Loucy (cell line): ENCODE data around the gene ERRFI1.

ENCODE experiments used
- H2AFZ ChIP-seq: fragments of 200-600 bp; sonication (generic); 2 replicates; pipeline ENCODE4 v1.6.0; 2016; ENCODE audit warnings: antibody characterized with exemption, mild to moderate bottlenecking, low read length, moderate library complexity
- H3F3A ChIP-seq: fragments of 200-600 bp; 2 replicates; pipeline ENCODE4 v1.6.0; 2016; ENCODE audit warnings: antibody characterized with exemption, low read depth, mild to moderate bottlenecking
- H3K27me3 ChIP-seq: fragments of 200-600 bp; sonication (generic); 2 replicates; pipeline ENCODE4 v1.6.1; 2014; ENCODE audit warnings: low read length, mild to moderate bottlenecking; ENCODE audit not compliant: insufficient read depth, poor library complexity, severe bottlenecking
- H3K36me3 ChIP-seq: fragments of 200-600 bp; sonication (generic); 2 replicates; pipeline ENCODE4 v1.6.1; 2016; ENCODE audit warnings: low read length; ENCODE audit not compliant: insufficient read depth
- H3K4me1 ChIP-seq: fragments of 200-600 bp; sonication (generic); 2 replicates; pipeline ENCODE4 v1.5.1; 2014; ENCODE audit warnings: low read length, mild to moderate bottlenecking; ENCODE audit not compliant: insufficient read depth, poor library complexity, severe bottlenecking
- H3K4me2 ChIP-seq: fragments of 200-600 bp; sonication (generic); 2 replicates; pipeline ENCODE4 v1.6.0; 2014; ENCODE audit warnings: antibody characterized with exemption, low read length, low read depth, mild to moderate bottlenecking; ENCODE audit not compliant: poor library complexity, severe bottlenecking
- H3K4me3 ChIP-seq: fragments of 200-600 bp; sonication (generic); 2 replicates; pipeline ENCODE4 v1.5.1; 2014; ENCODE audit warnings: low read length, mild to moderate bottlenecking, mixed read lengths; ENCODE audit not compliant: poor library complexity, severe bottlenecking
- H3K79me2 ChIP-seq: fragments of 200-600 bp; sonication (generic); 2 replicates; pipeline ENCODE4 v1.6.1; 2014; ENCODE audit warnings: low read length; ENCODE audit not compliant: insufficient read depth
- H3K9ac ChIP-seq: fragments of 200-600 bp; sonication (generic); 2 replicates; pipeline ENCODE4 v1.6.0; 2014; ENCODE audit warnings: mild to moderate bottlenecking, low read depth, low read length, moderate library complexity; ENCODE audit not compliant: poor library complexity, severe bottlenecking
- H3K9me2 ChIP-seq: fragments of 200-600 bp; sonication (generic); replicated peaks from 2 replicates; pipeline ENCODE4 v1.6.1; 2016; ENCODE audit warnings: low read depth, low read length, mixed read lengths
- H3K9me3 ChIP-seq: fragments of 200-600 bp; sonication (generic); 2 replicates; pipeline ENCODE4 v1.6.1; 2014; ENCODE audit warnings: mild to moderate bottlenecking, antibody characterized with exemption, low read length, low read depth; ENCODE audit not compliant: insufficient read depth
- H4K20me1 ChIP-seq: fragments of 200-600 bp; sonication (generic); 2 replicates; pipeline ENCODE4 v1.6.0; 2014; ENCODE audit warnings: antibody characterized with exemption, low read length, mild to moderate bottlenecking; ENCODE audit not compliant: insufficient read depth, poor library complexity, severe bottlenecking
- CTCF ChIP-seq: fragments of 200-600 bp; sonication (generic); conservative IDR thresholded peaks from 2 replicates; pipeline ENCODE4 v1.5.1; 2014; ENCODE audit warnings: mild to moderate bottlenecking, antibody characterized with exemption, low read length
- EZH2phosphoT487 ChIP-seq: fragments of 200-600 bp; IDR thresholded peaks from 2 replicates; pipeline ENCODE4 v1.6.1; 2018; ENCODE audit warnings: antibody characterized with exemption, mild to moderate bottlenecking, moderate library complexity, borderline replicate concordance

Gene ERRFI1

GRCh38 chr1:8025671-8026144, 401 bp downstream of the ERRFI1 start:
- Histone ChIP-seq H4K20me1 (no peaks in the 10 kb centered on the region), H3K9me3 (no peaks in the 10 kb centered on the region), H3F3A (no peaks in the 10 kb centered on the region), H3K4me1 (no peaks in the 10 kb centered on the region), H3K4me2 (no peak overlapping the region), H3K4me3 (no peak overlapping the region), H2AFZ (no peak overlapping the region), H3K79me2 (no peaks in the 10 kb centered on the region), H3K27me3 (no peaks in the 10 kb centered on the region), H3K9me2 (no peaks in the 10 kb centered on the region), H3K9ac (no peak overlapping the region), H3K36me3 (no peaks in the 10 kb centered on the region)
- TF ChIP-seq EZH2phosphoT487, result no peak
- TF ChIP-seq CTCF, result no peak

- H3K4me1 ChIP-seq, result no peaks in the 10 kb centered on the region
- H3K79me2 ChIP-seq, result no peaks in the 10 kb centered on the region
- no peak overlapping the region for H3K9ac ChIP-seq
- no peak overlapping the region for H3K4me3 ChIP-seq
- no peaks in the 10 kb centered on the region for H3K27me3 ChIP-seq
- H3K4me2 ChIP-seq, result no peak overlapping the region
- H4K20me1 ChIP-seq, result no peaks in the 10 kb centered on the region
- H3F3A ChIP-seq, result no peaks in the 10 kb centered on the region
- H2AFZ ChIP-seq, result no peak overlapping the region
- no peak for TF ChIP-seq CTCF
- no peak for TF ChIP-seq EZH2phosphoT487
- no peaks in the 10 kb centered on the region for H3K9me3 ChIP-seq
- H3K9me2 ChIP-seq, result no peaks in the 10 kb centered on the region
- H3K36me3 ChIP-seq, result no peaks in the 10 kb centered on the region
These were observed 943 bp downstream of the ERRFI1 start for GRCh38 chr1:8025061-8025670.

GRCh38 chr1:8024329-8024728, 1.8 kb downstream of the ERRFI1 start:
- H4K20me1 ChIP-seq, result no peaks in the 10 kb centered on the region
- H3K9ac ChIP-seq, result no peak overlapping the region
- no peak overlapping the region for H3K4me3 ChIP-seq
- H3F3A ChIP-seq, result no peaks in the 10 kb centered on the region
- TF ChIP-seq CTCF, result no peak
- TF ChIP-seq EZH2phosphoT487, result no peak
- no peaks in the 10 kb centered on the region for H3K79me2 ChIP-seq
- H3K9me3 ChIP-seq, result no peaks in the 10 kb centered on the region
- no peak overlapping the region for H2AFZ ChIP-seq
- no peaks in the 10 kb centered on the region for H3K4me1 ChIP-seq
- H3K36me3 ChIP-seq, result no peaks in the 10 kb centered on the region
- H3K27me3 ChIP-seq, result no peaks in the 10 kb centered on the region
- no peak overlapping the region for H3K4me2 ChIP-seq
- no peaks in the 10 kb centered on the region for H3K9me2 ChIP-seq
